ENCODE data around the gene AK9.

DNA sequence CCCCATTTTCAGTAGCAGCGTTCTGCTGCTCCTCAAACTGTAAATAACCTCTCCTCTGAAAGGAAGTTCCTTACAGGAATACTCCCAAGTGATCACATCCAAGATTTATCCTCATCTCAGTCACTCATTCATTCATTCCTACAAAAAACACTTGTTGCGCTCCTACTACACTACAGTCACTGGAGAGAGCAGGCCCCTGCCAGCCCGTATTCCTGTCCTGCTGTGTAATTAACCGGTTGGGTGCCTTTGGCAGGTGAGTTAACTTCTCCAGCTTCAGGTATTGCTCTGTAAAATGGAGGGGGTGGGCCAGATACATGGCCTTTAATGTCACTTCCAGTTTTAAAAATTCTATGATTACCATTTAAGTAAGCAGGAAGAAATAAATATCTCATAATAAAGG, 192.9 kb downstream of the AK9 start:
- no peak for TF ChIP-seq POLR2AphosphoS5 (IDR thresholded peaks at IDR 0.05)
- no peak for TF ChIP-seq POLR2A (IDR thresholded peaks at IDR 0.05)
- no peak for TF ChIP-seq EP300 (IDR thresholded peaks at IDR 0.05)
- TF ChIP-seq, protein P1, sequence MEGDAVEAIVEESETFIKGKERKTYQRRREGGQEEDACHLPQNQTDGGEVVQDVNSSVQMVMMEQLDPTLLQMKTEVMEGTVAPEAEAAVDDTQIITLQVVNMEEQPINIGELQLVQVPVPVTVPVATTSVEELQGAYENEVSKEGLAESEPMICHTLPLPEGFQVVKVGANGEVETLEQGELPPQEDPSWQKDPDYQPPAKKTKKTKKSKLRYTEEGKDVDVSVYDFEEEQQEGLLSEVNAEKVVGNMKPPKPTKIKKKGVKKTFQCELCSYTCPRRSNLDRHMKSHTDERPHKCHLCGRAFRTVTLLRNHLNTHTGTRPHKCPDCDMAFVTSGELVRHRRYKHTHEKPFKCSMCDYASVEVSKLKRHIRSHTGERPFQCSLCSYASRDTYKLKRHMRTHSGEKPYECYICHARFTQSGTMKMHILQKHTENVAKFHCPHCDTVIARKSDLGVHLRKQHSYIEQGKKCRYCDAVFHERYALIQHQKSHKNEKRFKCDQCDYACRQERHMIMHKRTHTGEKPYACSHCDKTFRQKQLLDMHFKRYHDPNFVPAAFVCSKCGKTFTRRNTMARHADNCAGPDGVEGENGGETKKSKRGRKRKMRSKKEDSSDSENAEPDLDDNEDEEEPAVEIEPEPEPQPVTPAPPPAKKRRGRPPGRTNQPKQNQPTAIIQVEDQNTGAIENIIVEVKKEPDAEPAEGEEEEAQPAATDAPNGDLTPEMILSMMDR (IDR thresholded peaks at IDR 0.05) = no peak
